Caco-2 (cell line): Measurements from ENCODE around the gene FLYWCH2. TPM values are rescaled to one million over a fixed set of nuclear protein-coding genes. Genes with fewer than 3 reads are reported as not detected.
A peak's percentile ranks its signal among the peaks of the same experiment; 100 is the strongest.

ENCODE experiments used
- BruUV-seq: library from RNA; stranded (reverse); fragments of 400-500 nt; replicated peaks from 2 replicates; lab custom pipeline; 2021; lab: Mats Ljungman, UMichigan
- CTCF ChIA-PET: fragments of 300-600 bp; sonication (Branson Sonifier 250); formaldehyde crosslinking; loops from one replicate; lab custom pipeline; 2022; ENCODE audit warnings: antibody characterized with exemption; lab: Charles Lee
- POLR2A ChIA-PET: fragments of 300-600 bp; sonication (Branson Sonifier 250); formaldehyde crosslinking; loops from one replicate; lab custom pipeline; 2022; ENCODE audit warnings: antibody characterized with exemption; lab: Charles Lee
- DNase-seq, 2 experiments: peaks; one replicate each; pipeline versions ENCODE4 v3.0.0 to v3.0.0-alpha.2; 2020 to 2022
- H3K27me3 ChIP-seq: replicated peaks from 2 replicates; pipeline ENCODE4 v1.6.0; 2011; ENCODE audit warnings: low read length; ENCODE audit not compliant: control insufficient read depth, insufficient read depth
- H3K36me3 ChIP-seq: 2 replicates; pipeline ENCODE4 v1.5.1; 2011; ENCODE audit warnings: low read length; ENCODE audit not compliant: control insufficient read depth, insufficient read depth
- H3K4me1 ChIP-seq: fragments of 250-450 bp; sonication (Bioruptor Pico); 2 replicates; pipeline ENCODE4 v1.5.1; 2020; ENCODE audit warnings: mild to moderate bottlenecking
- H3K4me3 ChIP-seq: 2 replicates; pipeline ENCODE4 v1.5.1; 2011; ENCODE audit warnings: low read depth, mild to moderate bottlenecking, control low read depth, low read length
- H3K9me3 ChIP-seq: fragments of 250-450 bp; sonication (Bioruptor Pico); 2 replicates; pipeline ENCODE4 v1.5.1; 2020; ENCODE audit warnings: mild to moderate bottlenecking, moderate library complexity
- H3K27ac Mint-ChIP-seq: one replicate; pipeline ENCODE4 v1.8.0; 2022; ENCODE audit warnings: mixed read lengths; ENCODE audit not compliant: unreplicated experiment
- H3K27me3 Mint-ChIP-seq: one replicate; pipeline ENCODE4 v1.8.0; 2022; ENCODE audit warnings: mixed read lengths; ENCODE audit not compliant: insufficient read depth, unreplicated experiment
- H3K36me3 Mint-ChIP-seq: one replicate; pipeline ENCODE4 v1.8.0; 2022; ENCODE audit warnings: mild to moderate bottlenecking, mixed read lengths; ENCODE audit not compliant: insufficient read depth, unreplicated experiment
- H3K4me1 Mint-ChIP-seq: one replicate; pipeline ENCODE4 v1.8.0; 2022; ENCODE audit warnings: low read depth, mixed read lengths; ENCODE audit not compliant: unreplicated experiment
- H3K4me3 Mint-ChIP-seq: one replicate; pipeline ENCODE4 v1.8.0; 2022; ENCODE audit warnings: mild to moderate bottlenecking, moderate library complexity, mixed read lengths; ENCODE audit not compliant: unreplicated experiment
- H3K9me3 Mint-ChIP-seq: one replicate; pipeline ENCODE4 v1.8.0; 2022; ENCODE audit warnings: mixed read lengths; ENCODE audit not compliant: unreplicated experiment
- CTCF ChIP-seq, 2 experiments: fragments of 200-600 bp in 1 of 2; IDR thresholded peaks; 1 replicate in 1 of 2; 2 replicates in 1 of 2; pipeline versions ENCODE4 v1.5.1 to v1.8.0; 2011 to 2022; ENCODE audit warnings: antibody characterized with exemption in 1 of 2, control low read depth in 1 of 2, inconsistent platforms in 1 of 2, low read depth in 1 of 2, low read length in 1 of 2, mild to moderate bottlenecking in 1 of 2, moderate library complexity in 1 of 2; ENCODE audit not compliant: insufficient read depth in 1 of 2, severe bottlenecking in 1 of 2, unreplicated experiment in 1 of 2
- intact Hi-C: fragments of 100-400 bp; cut with micrococcal nuclease; formaldehyde crosslinking; loops from one replicate; pipeline ENCODE4 v1.10.0; 2022; ENCODE audit not compliant: unreplicated experiment
- total RNA-seq: library from RNA; stranded (reverse); gene quantifications from 2 replicates; pipeline ENCODE4 v1.2.3, GENCODE V29; 2022

The FLYWCH2 gene
- total RNA-seq, 1 experiment from 2014 or later: 28.7 TPM

- peaks cover 10% of the 10 kb centered on the region for H3K9me3 ChIP-seq
- Mint-ChIP-seq H3K27me3 (no peaks in the 10 kb centered on the region), H3K9me3 (no peaks in the 10 kb centered on the region), H3K4me1 (no peaks in the 10 kb centered on the region), H3K4me3 (no peak overlapping the region), H3K27ac (no peak overlapping the region), H3K36me3 (peaks cover 26% of the 10 kb centered on the region)
- intact Hi-C loops: no loop called here
- ChIA-PET CTCF (interaction anchor here (0.5 kb wide), 1 partner anchor 90 kb away, joined by 3 read pairs; no protein-coding TSS in a partner anchor), POLR2A (no interaction called here)
- peaks cover 8% of the 10 kb centered on the region; the same call in 1 of the 2 replicates for H3K4me1 ChIP-seq
- H3K27me3 ChIP-seq: no peaks in the 10 kb centered on the region
- no peak for TF ChIP-seq CTCF (IDR thresholded peaks at IDR 0.05; ENCODE audit: insufficient read depth in 1 of 2, low read depth in 1 of 2, low read length in 1 of 2, severe bottlenecking in 1 of 2, unreplicated experiment in 1 of 2)
- BruUV-seq: no TSS peak
- DNase-seq: peak in 1 of 2 experiments; percentile 47
- H3K36me3 ChIP-seq: peaks cover 2% of the 10 kb centered on the region; the same call in 1 of the 2 replicates
- H3K4me3 ChIP-seq: no peak overlapping the region
Measured at GRCh38 chr16:2860826-2861567, 22.0 kb upstream of the FLYWCH2 start.

GRCh38 chr16:2865651-2866050 is 17.4 kb upstream of the FLYWCH2 start:
- no peaks in the 10 kb centered on the region for H3K9me3 Mint-ChIP-seq
- Histone ChIP-seq H3K9me3 (peaks cover 8% of the 10 kb centered on the region), H3K36me3 (no peaks in the 10 kb centered on the region), H3K4me3 (no peak overlapping the region), H3K4me1 (no peaks in the 10 kb centered on the region), H3K27me3 (no peaks in the 10 kb centered on the region)
- H3K27ac Mint-ChIP-seq: no peak overlapping the region
- BruUV-seq: no TSS peak
- H3K27me3 Mint-ChIP-seq: peaks cover 3% of the 10 kb centered on the region
- no peak for DNase-seq
- H3K4me1 Mint-ChIP-seq: no peaks in the 10 kb centered on the region
- no peak overlapping the region for H3K4me3 Mint-ChIP-seq
- H3K36me3 Mint-ChIP-seq: no peaks in the 10 kb centered on the region
- intact Hi-C loops: no loop called here
- TF ChIP-seq CTCF (IDR thresholded peaks at IDR 0.05; ENCODE audit: insufficient read depth in 1 of 2, low read depth in 1 of 2, low read length in 1 of 2, severe bottlenecking in 1 of 2, unreplicated experiment in 1 of 2): no peak
- ChIA-PET CTCF (no interaction called here), POLR2A (no interaction called here)

- H3K36me3 Mint-ChIP-seq: no peaks in the 10 kb centered on the region
- no peaks in the 10 kb centered on the region for H3K4me1 Mint-ChIP-seq
- no peak for DNase-seq
- POLR2A ChIA-PET: no interaction called here
- intact Hi-C loops: no loop called here
- H3K9me3 ChIP-seq: no peaks in the 10 kb centered on the region
- H3K27me3 Mint-ChIP-seq: peaks cover 3% of the 10 kb centered on the region
- H3K4me1 ChIP-seq: no peaks in the 10 kb centered on the region
- H3K27ac Mint-ChIP-seq: no peak overlapping the region
- no TSS peak for BruUV-seq
- no peaks in the 10 kb centered on the region for H3K9me3 Mint-ChIP-seq
- CTCF ChIA-PET: no interaction called here
- no peak for TF ChIP-seq CTCF (IDR thresholded peaks at IDR 0.05; ENCODE audit: insufficient read depth in 1 of 2, low read depth in 1 of 2, low read length in 1 of 2, severe bottlenecking in 1 of 2, unreplicated experiment in 1 of 2)
- H3K4me3 ChIP-seq: no peak overlapping the region
- no peaks in the 10 kb centered on the region for H3K27me3 ChIP-seq
- H3K36me3 ChIP-seq: no peaks in the 10 kb centered on the region
- H3K4me3 Mint-ChIP-seq: no peak overlapping the region
Measured at GRCh38 chr16:2866431-2866830, 16.6 kb upstream of the FLYWCH2 start.
